ENCODE measurements around the gene FN1.

DNA sequence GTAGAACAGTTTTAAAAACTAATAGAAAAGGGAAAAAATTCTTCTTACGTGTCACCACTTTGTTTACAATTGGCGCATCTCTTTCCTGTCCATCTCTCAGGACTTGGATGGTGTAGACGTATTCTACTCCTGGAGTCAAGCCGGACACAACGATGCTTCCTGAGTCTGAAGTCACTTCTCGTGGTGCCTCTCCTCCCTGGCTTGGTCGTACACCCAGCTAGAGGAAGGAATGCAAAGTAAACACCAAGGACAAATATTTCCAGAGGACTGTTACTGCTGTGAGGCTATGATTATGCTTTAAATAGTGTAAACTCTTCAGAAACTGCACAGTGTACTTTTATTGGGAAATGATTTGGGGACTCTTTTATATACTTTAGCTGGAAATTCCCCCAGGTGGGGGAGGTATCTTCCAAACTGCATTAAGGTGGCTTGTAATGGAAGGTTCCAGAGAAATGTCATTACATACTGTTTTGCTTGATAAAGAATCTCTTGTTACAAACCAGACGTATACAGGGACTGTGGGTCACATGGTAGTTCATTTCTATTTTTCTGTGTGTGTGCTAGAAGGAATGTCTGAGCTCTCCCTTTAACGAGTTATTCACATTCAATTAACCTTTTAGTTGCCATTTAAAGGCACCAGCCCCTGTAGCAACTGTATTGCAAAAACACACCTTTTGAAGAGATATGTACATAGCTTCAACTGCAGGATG, 38.1 kb downstream of the FN1 start:
- TF ChIP-seq GATA2 (IDR thresholded peaks at IDR 0.05; ENCODE audit: low read depth, low read length) (no peak), GATA3 (IDR thresholded peaks at IDR 0.05; ENCODE audit: low read depth, low read length) (no peak)

All from SH-SY5Y (cell line).